GM18858 (cell line): Measurements from ENCODE around the gene EPHA4.

Experiments used
- ATAC-seq: cut with Tn5 transposase; IDR thresholded peaks from one replicate; pipeline ENCODE4 v1.9.1; 2021; ENCODE audit not compliant: unreplicated experiment

EPHA4 gene

DNA sequence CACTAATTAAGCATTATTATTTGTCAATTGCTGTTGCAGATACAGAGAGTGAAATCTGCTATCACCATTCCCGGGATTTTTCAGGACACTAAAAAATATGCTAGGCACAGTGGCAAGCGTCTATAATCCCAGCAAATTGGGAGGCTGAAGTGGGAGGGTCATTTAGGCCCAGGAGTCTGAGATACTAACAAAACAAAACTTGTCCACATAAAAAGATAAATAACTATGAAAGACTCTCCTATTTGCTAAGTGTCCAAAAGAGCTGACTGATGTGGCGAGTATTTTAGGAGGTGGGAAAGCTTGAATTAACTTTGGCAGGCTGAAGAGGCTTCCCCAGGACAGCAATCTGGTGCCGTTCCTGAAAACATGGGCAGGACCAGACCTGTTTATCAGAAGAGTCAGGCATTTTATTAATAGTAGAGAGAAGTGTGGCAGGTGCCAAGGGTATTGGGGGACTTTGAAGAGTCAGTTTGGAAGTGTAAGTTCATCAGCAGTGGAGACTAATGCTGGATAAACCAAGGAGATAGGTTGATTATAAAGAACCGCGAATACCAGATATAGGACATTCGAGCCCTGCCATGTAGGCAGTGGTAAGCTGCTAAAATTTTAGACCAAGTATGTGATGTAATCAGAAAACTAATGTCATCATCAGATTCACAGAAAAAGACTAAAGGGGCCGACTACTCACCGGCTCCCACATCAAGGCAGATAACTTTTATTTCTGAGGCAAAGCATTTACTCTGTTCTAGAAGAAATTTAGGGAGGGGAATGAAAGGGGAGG lies 201.8 kb downstream of the EPHA4 start:
- no peak for ATAC-seq
